ENCODE measurements around the gene ABCF1. TPM values are rescaled to one million over a fixed set of nuclear protein-coding genes. Genes with fewer than 3 reads are reported as not detected.

ABCF1 gene
- total and polyA plus RNA-seq, 9 of the 15 experiments (the other 6 are each of a cell fraction or from before 2014, with no cell fraction given): 41.6 to 193 (median 102) TPM

GRCh38 chr6:30613251-30614043, 42.2 kb downstream of the ABCF1 start (continued):
- no peak for TF ChIP-seq PRDM10 (IDR thresholded peaks at IDR 0.05; ENCODE audit: partially characterized antibody)
- no peak for TF ChIP-seq PHF8 (IDR thresholded peaks at IDR 0.05; ENCODE audit: borderline replicate concordance, low read length)
- no peak for TF ChIP-seq KAT8 (IDR thresholded peaks at IDR 0.05; ENCODE audit: low read depth)
- TF ChIP-seq SETDB1 (IDR thresholded peaks at IDR 0.05; ENCODE audit: low read length): no peak
- no peak for TF ChIP-seq ZKSCAN1 (IDR thresholded peaks at IDR 0.05; ENCODE audit: low read depth, low read length)
- TF ChIP-seq RFX7 (CRISPR knock-in tag; IDR thresholded peaks at IDR 0.05): no peak
- TF ChIP-seq SREBF1 (IDR thresholded peaks at IDR 0.05; ENCODE audit: borderline replicate concordance, low read depth, low read length): no peak
- TF ChIP-seq DEAF1 (CRISPR knock-in tag; IDR thresholded peaks at IDR 0.05): peak; percentile 1; the same call in 1 of the 2 replicates
- no peak for TF ChIP-seq ZNF407 (IDR thresholded peaks at IDR 0.05; ENCODE audit: low read depth)
- no peak for TF ChIP-seq CTCF (IDR thresholded peaks at IDR 0.05 in 2 of 3, conservative IDR thresholded peaks at IDR 0.05 in 1 of 3; ENCODE audit: insufficient read depth in 2 of 3, low read depth in 1 of 3, low read length in 3 of 3)
- TF ChIP-seq SMARCC2 (IDR thresholded peaks at IDR 0.05; ENCODE audit: low read depth): no peak

Measured in K562 (cell line).